NCI-H526 (cell line): ENCODE data around the gene SNRPD3.
"Not testable (repeated sequence)": the region's sequence is repeated elsewhere in the genome, so short reads cannot be mapped to it uniquely, and the experiment has no call there.

Experiments used
- DNase-seq, 2 experiments: peaks; one replicate each; lab custom pipeline; 2025; lab: John Stamatoyannopoulos, UW

SNRPD3 gene

DNA sequence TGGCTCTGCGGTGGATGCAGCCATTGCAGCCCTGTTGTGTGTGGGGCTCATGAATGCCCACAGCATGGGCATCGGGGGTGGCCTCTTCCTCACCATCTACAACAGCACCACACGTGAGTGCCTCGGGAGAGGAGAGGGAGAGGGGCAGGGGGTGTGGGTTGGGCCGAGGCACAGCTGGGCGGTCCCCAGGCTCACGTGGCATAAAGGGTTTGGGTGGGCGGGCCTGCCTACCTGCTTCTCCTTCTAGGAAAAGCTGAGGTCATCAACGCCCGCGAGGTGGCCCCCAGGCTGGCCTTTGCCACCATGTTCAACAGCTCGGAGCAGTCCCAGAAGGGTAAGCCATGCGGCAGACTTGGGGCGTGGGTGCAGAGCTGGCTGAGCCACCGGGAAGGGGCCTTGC is 59.0 kb downstream of the SNRPD3 start:
- DNase-seq, result not testable (repeated sequence)

DNA sequence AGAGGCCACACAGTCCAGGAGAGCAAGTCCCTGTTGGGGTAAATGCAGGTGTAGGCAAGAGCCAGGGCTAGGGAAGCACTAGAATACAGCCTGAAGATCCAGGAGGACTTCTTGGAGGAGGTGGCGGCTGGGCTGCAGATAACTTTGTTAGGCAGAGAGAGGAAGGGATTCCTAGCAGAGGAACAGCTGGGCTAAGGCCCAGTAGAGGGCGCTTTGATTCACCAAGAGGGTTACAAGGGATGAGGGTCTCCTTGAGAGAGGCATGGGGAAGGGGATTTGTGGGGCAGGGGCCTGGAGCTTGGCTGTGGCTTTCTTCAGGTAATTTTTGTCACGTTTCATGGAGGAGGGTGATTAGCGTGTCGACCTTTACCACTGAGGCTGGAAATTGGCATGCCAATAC is 65.4 kb downstream of the SNRPD3 start:
- not testable (repeated sequence) for DNase-seq

DNA sequence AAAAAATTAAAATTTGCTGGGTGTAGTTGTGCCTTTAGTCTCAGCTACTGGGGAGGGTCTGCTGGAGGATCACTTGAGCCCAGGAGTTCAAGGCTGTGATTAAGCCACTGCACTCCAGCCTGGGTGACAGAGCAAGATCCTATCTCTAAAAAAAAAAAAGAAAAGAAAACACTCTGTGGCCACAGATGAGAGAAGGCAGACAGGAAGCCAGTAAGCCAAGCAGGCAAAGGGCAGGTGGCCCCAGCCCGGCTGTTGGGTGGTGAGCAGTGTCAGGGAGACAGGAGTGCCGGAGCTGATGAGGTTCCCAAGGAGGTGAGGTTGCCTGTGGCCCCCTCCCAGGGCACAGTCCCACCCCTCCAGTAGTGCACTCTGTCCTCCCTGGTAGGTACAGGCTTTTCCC is 66.8 kb downstream of the SNRPD3 start:
- DNase-seq, result not testable (repeated sequence)
